ENCODE measurements around the gene CDH12.

The CDH12 gene

DNA sequence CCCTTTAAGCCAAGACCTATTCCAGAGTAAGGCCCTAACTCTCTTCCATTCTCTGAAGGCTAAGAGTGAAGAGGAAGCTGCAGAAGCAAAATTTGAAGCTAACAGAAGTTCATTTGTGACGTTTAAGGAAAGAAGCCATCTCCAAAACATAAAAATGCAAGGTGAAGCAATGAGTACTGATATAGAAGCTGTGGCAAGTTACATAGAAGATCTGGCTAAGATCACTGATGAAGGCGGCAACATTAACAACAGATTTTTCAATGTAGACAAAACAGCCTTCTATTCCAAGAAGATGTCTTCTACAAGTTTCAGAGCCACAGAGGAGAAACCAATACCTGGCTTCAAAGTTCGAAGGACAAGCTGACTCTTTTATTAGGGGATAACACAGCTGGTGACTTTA lies 1143.4 kb downstream of the CDH12 start:
- no peaks in the 10 kb centered on the region for H3K4me1 ChIP-seq (ENCODE audit: control insufficient read depth in 1 of 2, insufficient read depth in 1 of 2, low read depth in 1 of 2, low read length in 1 of 2)
- H3K4me3 ChIP-seq (ENCODE audit: low read depth in 1 of 2, low read length in 1 of 2): no peak overlapping the region
- TF ChIP-seq, protein P1, sequence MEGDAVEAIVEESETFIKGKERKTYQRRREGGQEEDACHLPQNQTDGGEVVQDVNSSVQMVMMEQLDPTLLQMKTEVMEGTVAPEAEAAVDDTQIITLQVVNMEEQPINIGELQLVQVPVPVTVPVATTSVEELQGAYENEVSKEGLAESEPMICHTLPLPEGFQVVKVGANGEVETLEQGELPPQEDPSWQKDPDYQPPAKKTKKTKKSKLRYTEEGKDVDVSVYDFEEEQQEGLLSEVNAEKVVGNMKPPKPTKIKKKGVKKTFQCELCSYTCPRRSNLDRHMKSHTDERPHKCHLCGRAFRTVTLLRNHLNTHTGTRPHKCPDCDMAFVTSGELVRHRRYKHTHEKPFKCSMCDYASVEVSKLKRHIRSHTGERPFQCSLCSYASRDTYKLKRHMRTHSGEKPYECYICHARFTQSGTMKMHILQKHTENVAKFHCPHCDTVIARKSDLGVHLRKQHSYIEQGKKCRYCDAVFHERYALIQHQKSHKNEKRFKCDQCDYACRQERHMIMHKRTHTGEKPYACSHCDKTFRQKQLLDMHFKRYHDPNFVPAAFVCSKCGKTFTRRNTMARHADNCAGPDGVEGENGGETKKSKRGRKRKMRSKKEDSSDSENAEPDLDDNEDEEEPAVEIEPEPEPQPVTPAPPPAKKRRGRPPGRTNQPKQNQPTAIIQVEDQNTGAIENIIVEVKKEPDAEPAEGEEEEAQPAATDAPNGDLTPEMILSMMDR (IDR thresholded peaks at IDR 0.05): no peak

DNA sequence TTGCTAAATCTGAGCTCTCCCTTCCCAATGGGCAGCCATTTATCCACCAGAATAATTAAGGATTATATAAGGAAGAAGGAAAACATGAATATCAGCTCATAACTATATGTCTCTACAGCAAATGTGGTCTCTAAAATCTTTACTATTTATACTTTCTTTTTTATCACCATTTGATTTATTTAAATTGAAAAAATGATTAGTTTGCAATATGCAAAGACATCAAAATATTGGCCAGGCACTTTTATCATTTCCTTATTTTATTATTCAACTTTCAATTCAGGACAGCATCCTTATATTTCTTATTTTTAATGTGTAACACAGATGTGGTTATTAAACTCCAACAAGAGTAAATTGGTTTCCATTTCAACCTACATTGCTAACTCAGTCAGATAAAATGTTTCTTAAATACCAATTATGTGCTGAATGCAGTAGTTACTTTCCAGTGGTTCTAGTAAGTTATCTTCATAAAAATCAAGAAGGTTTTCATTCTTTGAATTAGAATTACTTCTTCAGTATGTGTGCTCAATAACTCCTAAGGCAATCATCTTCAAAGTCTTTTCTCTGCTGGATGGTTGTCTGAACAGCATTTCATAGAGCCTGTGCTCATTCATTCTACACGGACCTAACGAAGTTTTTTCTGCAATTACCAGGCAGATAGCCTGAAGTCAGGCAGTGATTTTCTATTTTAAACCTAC lies 1148.0 kb downstream of the CDH12 start:
- H3K36me3 ChIP-seq: no peaks in the 10 kb centered on the region
- no peak overlapping the region for H3K4me3 ChIP-seq (ENCODE audit: low read depth in 1 of 2, low read length in 1 of 2)
- TF ChIP-seq, protein P1 (IDR thresholded peaks at IDR 0.05): no peak

More for the DNA sequence above, 1143.4 kb downstream of the CDH12 start:
- H3K27me3 ChIP-seq: no peaks in the 10 kb centered on the region
- no peaks in the 10 kb centered on the region for H3K36me3 ChIP-seq
- no peaks in the 10 kb centered on the region for H3K9me3 ChIP-seq
- no peak overlapping the region for H3K27ac ChIP-seq

DNA sequence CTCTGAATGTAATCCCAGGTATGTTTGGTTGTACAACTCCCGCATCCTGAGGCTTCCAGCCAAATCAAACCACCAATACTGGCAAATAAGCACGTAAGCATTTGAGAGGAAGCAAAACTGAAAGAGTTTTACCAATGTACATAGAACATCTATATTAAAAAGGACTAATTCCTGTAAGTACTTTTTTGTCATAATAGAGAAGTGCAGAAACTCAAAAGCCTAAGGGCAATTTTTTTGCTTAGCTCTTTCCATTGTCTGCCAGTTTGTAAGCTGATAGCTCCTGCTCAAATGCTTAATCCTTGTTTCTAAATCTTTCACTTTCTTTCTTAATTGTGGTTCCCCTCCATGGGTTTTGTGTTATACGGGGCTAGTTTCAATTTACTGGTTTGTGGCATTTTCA lies 1151.8 kb downstream of the CDH12 start:
- Histone ChIP-seq H3K27ac (no peak overlapping the region), H3K4me1 (ENCODE audit: control insufficient read depth in 1 of 2, insufficient read depth in 1 of 2, low read depth in 1 of 2, low read length in 1 of 2) (no peaks in the 10 kb centered on the region), H3K36me3 (no peaks in the 10 kb centered on the region), H3K27me3 (no peaks in the 10 kb centered on the region), H3K4me3 (ENCODE audit: low read depth in 1 of 2, low read length in 1 of 2) (no peak overlapping the region), H3K9me3 (no peaks in the 10 kb centered on the region)
- TF ChIP-seq, protein P1 (IDR thresholded peaks at IDR 0.05): no peak

More for the DNA sequence above, 1148.0 kb downstream of the CDH12 start:
- Histone ChIP-seq H3K9me3 (no peaks in the 10 kb centered on the region), H3K4me1 (ENCODE audit: control insufficient read depth in 1 of 2, insufficient read depth in 1 of 2, low read depth in 1 of 2, low read length in 1 of 2) (no peaks in the 10 kb centered on the region), H3K27me3 (no peaks in the 10 kb centered on the region), H3K27ac (no peak overlapping the region)

Data from neutrophil (primary cell).